Measurements from ENCODE around the gene RPL27A.

Gene RPL27A

GRCh38 chr11:8714622-8715225, 32.1 kb downstream of the RPL27A start:
- Histone ChIP-seq H3K27me3 (replicated peaks; ENCODE audit: control insufficient read depth, insufficient read depth, low read length) (no peaks in the 10 kb centered on the region), H3K9ac (ENCODE audit: low read length) (no peak overlapping the region), H3K9me3 (ENCODE audit: control insufficient read depth, low read length) (no peaks in the 10 kb centered on the region), H3K4me3 (ENCODE audit: low read length) (no peak overlapping the region), H3K4me1 (ENCODE audit: control insufficient read depth, insufficient read depth, low read length) (peaks cover 58% of the 10 kb centered on the region), H3K36me3 (ENCODE audit: control insufficient read depth, insufficient read depth, low read length, severe bottlenecking) (peaks cover 35% of the 10 kb centered on the region)
- no peak for DNase-seq (ENCODE audit: low read depth)

GRCh38 chr11:8715501-8715900, 32.9 kb downstream of the RPL27A start:
- Histone ChIP-seq H3K27me3 (replicated peaks; ENCODE audit: control insufficient read depth, insufficient read depth, low read length) (no peaks in the 10 kb centered on the region), H3K4me3 (ENCODE audit: low read length) (no peak overlapping the region), H3K4me1 (ENCODE audit: control insufficient read depth, insufficient read depth, low read length) (peaks cover 58% of the 10 kb centered on the region), H3K9me3 (ENCODE audit: control insufficient read depth, low read length) (no peaks in the 10 kb centered on the region), H3K9ac (ENCODE audit: low read length) (no peak overlapping the region), H3K36me3 (ENCODE audit: control insufficient read depth, insufficient read depth, low read length, severe bottlenecking) (peaks cover 33% of the 10 kb centered on the region)
- no peak for DNase-seq (ENCODE audit: low read depth)

DNA sequence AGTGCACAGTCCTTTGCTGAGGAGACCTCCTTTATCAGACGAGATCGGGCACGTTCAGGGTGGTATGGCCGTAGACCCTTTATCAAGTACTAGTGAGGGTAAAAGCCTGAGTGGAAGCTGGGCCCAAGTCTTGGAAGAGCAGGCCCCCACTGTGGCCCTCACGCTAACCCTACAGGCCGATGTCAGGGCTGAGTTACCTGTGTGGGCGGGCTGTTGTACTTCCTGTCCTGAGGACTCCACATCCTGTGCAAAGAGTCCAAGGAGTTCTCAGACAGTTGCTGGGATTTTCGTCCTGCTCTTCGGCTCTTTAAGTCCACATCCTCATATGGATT, 34.9 kb downstream of the RPL27A start:
- H3K4me3 ChIP-seq (ENCODE audit: low read length): peak overlapping the region; percentile 64
- no peaks in the 10 kb centered on the region for H3K27me3 ChIP-seq (replicated peaks; ENCODE audit: control insufficient read depth, insufficient read depth, low read length)
- peak overlapping the region; percentile 79 for H3K9ac ChIP-seq (ENCODE audit: low read length)
- DNase-seq (ENCODE audit: low read depth): no peak
- H3K4me1 ChIP-seq (ENCODE audit: control insufficient read depth, insufficient read depth, low read length): peaks cover 78% of the 10 kb centered on the region
- peaks cover 19% of the 10 kb centered on the region for H3K36me3 ChIP-seq (ENCODE audit: control insufficient read depth, insufficient read depth, low read length, severe bottlenecking)
- H3K9me3 ChIP-seq (ENCODE audit: control insufficient read depth, low read length): no peaks in the 10 kb centered on the region

GRCh38 chr11:8717876-8718753, 35.5 kb downstream of the RPL27A start:
- Histone ChIP-seq H3K27me3 (replicated peaks; ENCODE audit: control insufficient read depth, insufficient read depth, low read length) (no peaks in the 10 kb centered on the region), H3K9me3 (ENCODE audit: control insufficient read depth, low read length) (no peaks in the 10 kb centered on the region), H3K4me1 (ENCODE audit: control insufficient read depth, insufficient read depth, low read length) (peaks cover 84% of the 10 kb centered on the region), H3K9ac (ENCODE audit: low read length) (peak overlapping the region; percentile 90), H3K36me3 (ENCODE audit: control insufficient read depth, insufficient read depth, low read length, severe bottlenecking) (peaks cover 15% of the 10 kb centered on the region), H3K4me3 (ENCODE audit: low read length) (peak overlapping the region; percentile 70)
- DNase-seq (ENCODE audit: low read depth): peak; percentile 91

GRCh38 chr11:8719211-8719649, 36.6 kb downstream of the RPL27A start:
- Histone ChIP-seq H3K36me3 (ENCODE audit: control insufficient read depth, insufficient read depth, low read length, severe bottlenecking) (peaks cover 6% of the 10 kb centered on the region), H3K9ac (ENCODE audit: low read length) (peak overlapping the region; percentile 90), H3K4me3 (ENCODE audit: low read length) (peak overlapping the region; percentile 70), H3K4me1 (ENCODE audit: control insufficient read depth, insufficient read depth, low read length) (peaks cover 87% of the 10 kb centered on the region), H3K27me3 (replicated peaks; ENCODE audit: control insufficient read depth, insufficient read depth, low read length) (no peaks in the 10 kb centered on the region), H3K9me3 (ENCODE audit: control insufficient read depth, low read length) (no peaks in the 10 kb centered on the region)
- DNase-seq (ENCODE audit: low read depth): peak; percentile 94

- Histone ChIP-seq H3K36me3 (ENCODE audit: control insufficient read depth, insufficient read depth, low read length, severe bottlenecking) (peaks cover 7% of the 10 kb centered on the region), H3K9me3 (ENCODE audit: control insufficient read depth, low read length) (no peaks in the 10 kb centered on the region)
Measured at GRCh38 chr11:8719721-8720120, 37.1 kb downstream of the RPL27A start.

DNA sequence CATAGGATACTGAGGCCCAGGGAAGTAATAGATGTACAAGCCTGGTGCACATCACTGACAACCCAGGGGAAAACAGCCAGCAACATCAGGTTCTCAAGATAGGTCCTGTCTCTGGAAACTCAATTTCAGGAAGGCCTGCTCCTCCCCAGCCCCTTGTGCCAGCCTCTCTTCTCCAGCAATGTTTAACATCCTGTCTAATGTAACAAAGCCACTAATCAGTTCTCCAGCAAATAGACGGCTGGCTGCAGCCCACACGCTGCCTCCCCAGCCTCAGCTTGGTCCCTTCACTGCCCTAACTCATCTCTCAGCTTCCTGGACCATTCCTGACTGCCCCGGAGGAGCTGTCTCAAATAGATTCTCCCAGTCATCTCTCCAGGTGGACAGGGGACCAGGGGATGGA, 37.8 kb downstream of the RPL27A start:
- H3K36me3 ChIP-seq (ENCODE audit: control insufficient read depth, insufficient read depth, low read length, severe bottlenecking): peaks cover 10% of the 10 kb centered on the region
- H3K9ac ChIP-seq (ENCODE audit: low read length): peak overlapping the region; percentile 81
- H3K27me3 ChIP-seq (replicated peaks; ENCODE audit: control insufficient read depth, insufficient read depth, low read length): no peaks in the 10 kb centered on the region
- DNase-seq (ENCODE audit: low read depth): peak; percentile 22
- H3K4me3 ChIP-seq (ENCODE audit: low read length): no peak overlapping the region
- H3K9me3 ChIP-seq (ENCODE audit: control insufficient read depth, low read length): no peaks in the 10 kb centered on the region
- H3K4me1 ChIP-seq (ENCODE audit: control insufficient read depth, insufficient read depth, low read length): peaks cover 76% of the 10 kb centered on the region

More at GRCh38 chr11:8719721-8720120, 37.1 kb downstream of the RPL27A start:
- no peak for DNase-seq (ENCODE audit: low read depth)
- H3K4me3 ChIP-seq (ENCODE audit: low read length): peak overlapping the region; percentile 45
- H3K27me3 ChIP-seq (replicated peaks; ENCODE audit: control insufficient read depth, insufficient read depth, low read length): no peaks in the 10 kb centered on the region
- H3K9ac ChIP-seq (ENCODE audit: low read length): peak overlapping the region; percentile 81
- H3K4me1 ChIP-seq (ENCODE audit: control insufficient read depth, insufficient read depth, low read length): peaks cover 82% of the 10 kb centered on the region

DNA sequence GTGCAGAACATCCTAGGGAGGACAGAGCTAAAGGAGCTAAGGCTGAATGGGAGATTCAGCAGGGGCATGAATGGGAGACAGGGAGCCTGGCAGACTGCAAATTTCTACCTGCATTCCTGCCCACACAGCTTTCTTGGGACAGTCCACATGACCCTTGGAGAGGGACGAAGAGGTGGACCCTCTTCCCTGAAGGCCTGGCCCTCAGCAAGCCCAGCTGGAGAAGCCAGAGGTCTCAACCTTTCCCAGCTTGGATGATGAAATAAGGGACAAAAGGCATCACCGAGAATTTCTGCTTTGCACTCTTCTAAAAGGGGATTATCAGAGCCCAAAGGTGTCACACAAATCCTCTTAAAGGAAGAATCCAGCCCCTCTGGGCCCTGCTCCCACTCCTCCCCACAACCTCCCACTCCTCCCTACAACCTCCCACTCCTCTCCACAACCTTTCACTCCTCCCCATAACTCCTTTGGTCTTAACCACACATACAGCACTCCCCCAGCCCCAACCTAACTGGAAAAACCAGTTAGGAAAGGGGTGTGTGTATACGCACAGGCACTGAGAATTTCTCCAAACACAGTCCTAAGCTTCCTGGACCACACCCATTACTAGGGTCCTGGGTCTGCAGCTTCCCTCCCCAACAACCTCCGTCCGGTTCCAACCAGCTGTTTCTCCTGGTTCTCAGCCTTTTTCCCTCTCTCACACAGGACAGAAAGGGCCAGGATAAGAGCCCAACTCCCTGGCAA, 38.4 kb downstream of the RPL27A start:
- DNase-seq (ENCODE audit: low read depth): no peak
- peak overlapping the region; percentile 81 for H3K9ac ChIP-seq (ENCODE audit: low read length)
- no peaks in the 10 kb centered on the region for H3K9me3 ChIP-seq (ENCODE audit: control insufficient read depth, low read length)
- H3K36me3 ChIP-seq (ENCODE audit: control insufficient read depth, insufficient read depth, low read length, severe bottlenecking): peaks cover 15% of the 10 kb centered on the region
- H3K4me3 ChIP-seq (ENCODE audit: low read length): peak overlapping the region; percentile 15
- H3K27me3 ChIP-seq (replicated peaks; ENCODE audit: control insufficient read depth, insufficient read depth, low read length): no peaks in the 10 kb centered on the region
- peaks cover 69% of the 10 kb centered on the region for H3K4me1 ChIP-seq (ENCODE audit: control insufficient read depth, insufficient read depth, low read length)

- H3K4me3 ChIP-seq (ENCODE audit: low read length): no peak overlapping the region
- H3K9ac ChIP-seq (ENCODE audit: low read length): peak overlapping the region; percentile 81
- H3K27me3 ChIP-seq (replicated peaks; ENCODE audit: control insufficient read depth, insufficient read depth, low read length): no peaks in the 10 kb centered on the region
- no peaks in the 10 kb centered on the region for H3K9me3 ChIP-seq (ENCODE audit: control insufficient read depth, low read length)
- peaks cover 17% of the 10 kb centered on the region for H3K36me3 ChIP-seq (ENCODE audit: control insufficient read depth, insufficient read depth, low read length, severe bottlenecking)
- DNase-seq (ENCODE audit: low read depth): peak; percentile 39
- H3K4me1 ChIP-seq (ENCODE audit: control insufficient read depth, insufficient read depth, low read length): peaks cover 64% of the 10 kb centered on the region
Measured at GRCh38 chr11:8721609-8722500, 39.3 kb downstream of the RPL27A start.

GRCh38 chr11:8722809-8723208, 40.2 kb downstream of the RPL27A start:
- H3K9me3 ChIP-seq (ENCODE audit: control insufficient read depth, low read length): no peaks in the 10 kb centered on the region
- H3K36me3 ChIP-seq (ENCODE audit: control insufficient read depth, insufficient read depth, low read length, severe bottlenecking): peaks cover 12% of the 10 kb centered on the region
- H3K9ac ChIP-seq (ENCODE audit: low read length): peak overlapping the region; percentile 81
- H3K4me1 ChIP-seq (ENCODE audit: control insufficient read depth, insufficient read depth, low read length): peaks cover 57% of the 10 kb centered on the region
- H3K4me3 ChIP-seq (ENCODE audit: low read length): no peak overlapping the region
- DNase-seq (ENCODE audit: low read depth): no peak
- no peaks in the 10 kb centered on the region for H3K27me3 ChIP-seq (replicated peaks; ENCODE audit: control insufficient read depth, insufficient read depth, low read length)

Data from adipocyte (in vitro differentiated cells).